AG09319 (cell line): ENCODE measurements around the gene KIF14.

Experiments
- DNase-seq: peaks from one replicate; pipeline ENCODE4 v3.0.0-alpha.2; 2010; ENCODE audit warnings: low read depth; ENCODE audit errors: extremely low read depth
- CTCF ChIP-seq: IDR thresholded peaks from 2 replicates; pipeline ENCODE4 v1.5.1; 2011; ENCODE audit warnings: low read depth, mild to moderate bottlenecking, inconsistent platforms, low read length, moderate library complexity

Gene KIF14

GRCh38 chr1:200540281-200540680, 80.3 kb downstream of the KIF14 start:
- no peak for TF ChIP-seq CTCF
- no peak for DNase-seq

- no peak for DNase-seq
Observed at GRCh38 chr1:200538179-200538578, 82.4 kb downstream of the KIF14 start.

GRCh38 chr1:200535605-200536004, 84.9 kb downstream of the KIF14 start:
- no peak for TF ChIP-seq CTCF
- no peak for DNase-seq

More at GRCh38 chr1:200538179-200538578, 82.4 kb downstream of the KIF14 start:
- TF ChIP-seq CTCF = no peak

- DNase-seq = no peak
- no peak for TF ChIP-seq CTCF
Observed at GRCh38 chr1:200530623-200531261, 89.8 kb downstream of the KIF14 start.

- TF ChIP-seq CTCF = no peak
- DNase-seq = no peak
Observed at GRCh38 chr1:200528858-200529606, 91.5 kb downstream of the KIF14 start.

- DNase-seq = no peak
- TF ChIP-seq CTCF = no peak
Observed at GRCh38 chr1:200527670-200528069, 92.9 kb downstream of the KIF14 start.

GRCh38 chr1:200526709-200527612, 93.6 kb downstream of the KIF14 start:
- TF ChIP-seq CTCF = no peak
- DNase-seq = no peak
